Body of pancreas (tissue), 4 donors: ENCODE results near the gene ATP8B4. TPM values are rescaled to one million over a fixed set of nuclear protein-coding genes. Genes with fewer than 3 reads are reported as not detected.

ENCODE experiments used
- ATAC-seq: fragments of 150-250 bp; one replicate; pipeline ENCODE4 v1.9.1; 2016
- DNase-seq, 4 donors: peaks; one replicate each; pipeline ENCODE4 v3.0.0-alpha.2; 2019
- H3K27ac ChIP-seq, 4 donors: fragments of 200-600 bp; sonication (generic); 1 replicate in 3 of 4; 2 replicates in 1 of 4; pipeline versions ENCODE4 v1.5.1 to v1.6.1; 2016 to 2019; ENCODE audit warnings: mild to moderate bottlenecking in 1 of 4, mixed read lengths in 1 of 4, moderate library complexity in 1 of 4
- H3K27me3 ChIP-seq, 2 donors: fragments of 200-600 bp; sonication (generic); one replicate each; pipeline ENCODE4 v1.6.0; 2016; ENCODE audit warnings: mild to moderate bottlenecking in 1 of 2
- H3K36me3 ChIP-seq, 2 donors: fragments of 200-600 bp; sonication (generic); replicated peaks in 1 of 2; 2 replicates each; pipeline ENCODE4 v1.5.1; 2016; ENCODE audit warnings: low read depth in 2 of 2; ENCODE audit not compliant: insufficient read depth in 1 of 2
- H3K4me1 ChIP-seq: fragments of 200-600 bp; sonication (generic); one replicate; pipeline ENCODE4 v1.6.0; 2016
- H3K4me3 ChIP-seq, 2 donors: fragments of 200-600 bp; sonication (generic); 1 replicate in 1 of 2; 2 replicates in 1 of 2; pipeline ENCODE4 v1.5.1; 2016 to 2019
- H3K9me3 ChIP-seq, 3 donors: fragments of 200-600 bp; sonication (generic); 1 replicate in 2 of 3; 2 replicates in 1 of 3; pipeline ENCODE4 v1.5.1; 2016
- CTCF ChIP-seq, 7 experiments: fragments of 450-650 bp in 4 of 7; fragments of 200-600 bp in 3 of 7; sonication (generic) in 3 of 7; IDR thresholded peaks; one replicate each; pipeline ENCODE4 v1.5.1; 2016 to 2019; ENCODE audit warnings: antibody characterized with exemption in 7 of 7
- POLR2A ChIP-seq, 3 donors: fragments of 450-650 bp; IDR thresholded peaks; one replicate each; pipeline ENCODE4 v1.6.1; 2016; ENCODE audit warnings: antibody characterized with exemption in 3 of 3, mild to moderate bottlenecking in 2 of 3
- WGBS, 2 donors: methylation state at CpG; one replicate each; pipeline ENCODE4 v1.1.5; 2017; 5-methylcytosine and 5-hydroxymethylcytosine counted together
- intact Hi-C: fragments of 100-400 bp; cut with DNase I; formaldehyde crosslinking; loops from one replicate; pipeline ENCODE4 v1.15.1; 2023
- total RNA-seq, 2 donors: library from RNA; depleted of rRNA; stranded (reverse); fragments of >200 nt; gene quantifications; one replicate each; pipeline ENCODE4 v1.1.0, GENCODE V29; 2016

ATP8B4 gene
- total RNA-seq, 2 donors from 2014 or later: 3.1 to 6.6 TPM

- Histone ChIP-seq H3K4me1 (no peaks in the 10 kb centered on the region), H3K9me3 (peaks cover 0 to 9% (median 0%) of the 10 kb centered on the region in 3 donors), H3K36me3 (no peaks in the 10 kb centered on the region), H3K4me3 (no peak overlapping the region), H3K27ac (no peak overlapping the region), H3K27me3 (no peaks in the 10 kb centered on the region)
- no peak for ATAC-seq
- TF ChIP-seq POLR2A (IDR thresholded peaks at IDR 0.05) (no peak), CTCF (IDR thresholded peaks at IDR 0.05) (no peak)
- no peak for DNase-seq
- intact Hi-C loops: loop anchor here (10.0 kb wide), 1 partner anchor 63 kb away; no protein-coding TSS in a partner anchor
- WGBS, 2 donors: 61 to 68% methylated on average over 3 of the region's 3 CpGs
Measured at GRCh38 chr15:49962044-49962602, 156.9 kb downstream of the ATP8B4 start.

- H3K4me1 ChIP-seq: no peaks in the 10 kb centered on the region
- no peaks in the 10 kb centered on the region for H3K27me3 ChIP-seq
- no peaks in the 10 kb centered on the region for H3K36me3 ChIP-seq
- DNase-seq (no peak), ATAC-seq (no peak)
- TF ChIP-seq CTCF (IDR thresholded peaks at IDR 0.05) (no peak), POLR2A (IDR thresholded peaks at IDR 0.05) (no peak)
- intact Hi-C loops: no loop called here
- no peak overlapping the region for H3K27ac ChIP-seq
- WGBS, 2 donors: 64 to 80% methylated on average over 2 to 3 of the region's 3 CpGs
- no peak overlapping the region for H3K4me3 ChIP-seq
- no peaks in the 10 kb centered on the region for H3K9me3 ChIP-seq
Measured at GRCh38 chr15:49953421-49953820, 165.6 kb downstream of the ATP8B4 start.

- no peak overlapping the region for H3K4me3 ChIP-seq
- intact Hi-C loops: no loop called here
- 42 to 43% methylated on average over 2 of the region's 2 CpGs for WGBS, 2 donors
- H3K4me1 ChIP-seq: peaks cover 5% of the 10 kb centered on the region
- no peaks in the 10 kb centered on the region for H3K27me3 ChIP-seq
- TF ChIP-seq POLR2A (IDR thresholded peaks at IDR 0.05): no peak
- TF ChIP-seq CTCF (IDR thresholded peaks at IDR 0.05): no peak
- ATAC-seq: peak; percentile 66
- no peaks in the 10 kb centered on the region for H3K9me3 ChIP-seq
- peak; percentile 27 to 68 (median 49) for DNase-seq
- H3K36me3 ChIP-seq: no peaks in the 10 kb centered on the region
- H3K27ac ChIP-seq: no peak overlapping the region
Measured at GRCh38 chr15:49946681-49947080, 172.4 kb downstream of the ATP8B4 start.

- H3K9me3 ChIP-seq: no peaks in the 10 kb centered on the region
- intact Hi-C loops: no loop called here
- no peak overlapping the region for H3K4me3 ChIP-seq
- no peaks in the 10 kb centered on the region for H3K27me3 ChIP-seq
- WGBS, 2 donors: 86 to 95% methylated on average over 2 of the region's 2 CpGs
- no peak for DNase-seq
- no peak for TF ChIP-seq CTCF (IDR thresholded peaks at IDR 0.05)
- TF ChIP-seq POLR2A (IDR thresholded peaks at IDR 0.05): no peak
- H3K27ac ChIP-seq: no peak overlapping the region
- no peaks in the 10 kb centered on the region for H3K4me1 ChIP-seq
- ATAC-seq: no peak
- H3K36me3 ChIP-seq: no peaks in the 10 kb centered on the region
Measured at GRCh38 chr15:49934487-49934886, 184.5 kb downstream of the ATP8B4 start.

GRCh38 chr15:49927189-49927861 lies 191.7 kb downstream of the ATP8B4 start:
- no peaks in the 10 kb centered on the region for H3K4me1 ChIP-seq
- 88 to 92% methylated on average over 2 of the region's 2 CpGs for WGBS, 2 donors
- intact Hi-C loops: no loop called here
- no peak for TF ChIP-seq CTCF (IDR thresholded peaks at IDR 0.05)
- no peak for TF ChIP-seq POLR2A (IDR thresholded peaks at IDR 0.05)
- ATAC-seq: no peak
- no peak overlapping the region for H3K4me3 ChIP-seq
- H3K27me3 ChIP-seq: no peaks in the 10 kb centered on the region
- no peak for DNase-seq
- H3K9me3 ChIP-seq: no peaks in the 10 kb centered on the region
- H3K27ac ChIP-seq: no peak overlapping the region
- H3K36me3 ChIP-seq: no peaks in the 10 kb centered on the region
